Body of pancreas (tissue), 4 donors: ENCODE results near the gene GLCCI1. TPM values are rescaled to one million over a fixed set of nuclear protein-coding genes. Genes with fewer than 3 reads are reported as not detected.

Experiments
- ATAC-seq: fragments of 150-250 bp; one replicate; pipeline ENCODE4 v1.9.1; 2016
- DNase-seq, 4 donors: peaks; one replicate each; pipeline ENCODE4 v3.0.0-alpha.2; 2019
- H3K27ac ChIP-seq, 4 donors: fragments of 200-600 bp; sonication (generic); 1 replicate in 3 of 4; 2 replicates in 1 of 4; pipeline versions ENCODE4 v1.5.1 to v1.6.1; 2016 to 2019; ENCODE audit warnings: mild to moderate bottlenecking in 1 of 4, mixed read lengths in 1 of 4, moderate library complexity in 1 of 4
- H3K27me3 ChIP-seq, 2 donors: fragments of 200-600 bp; sonication (generic); one replicate each; pipeline ENCODE4 v1.6.0; 2016; ENCODE audit warnings: mild to moderate bottlenecking in 1 of 2
- H3K36me3 ChIP-seq, 2 donors: fragments of 200-600 bp; sonication (generic); replicated peaks in 1 of 2; 2 replicates each; pipeline ENCODE4 v1.5.1; 2016; ENCODE audit warnings: low read depth in 2 of 2; ENCODE audit not compliant: insufficient read depth in 1 of 2
- H3K4me1 ChIP-seq: fragments of 200-600 bp; sonication (generic); one replicate; pipeline ENCODE4 v1.6.0; 2016
- H3K4me3 ChIP-seq, 2 donors: fragments of 200-600 bp; sonication (generic); 1 replicate in 1 of 2; 2 replicates in 1 of 2; pipeline ENCODE4 v1.5.1; 2016 to 2019
- H3K9me3 ChIP-seq, 3 donors: fragments of 200-600 bp; sonication (generic); 1 replicate in 2 of 3; 2 replicates in 1 of 3; pipeline ENCODE4 v1.5.1; 2016
- CTCF ChIP-seq, 7 experiments: fragments of 450-650 bp in 4 of 7; fragments of 200-600 bp in 3 of 7; sonication (generic) in 3 of 7; IDR thresholded peaks; one replicate each; pipeline ENCODE4 v1.5.1; 2016 to 2019; ENCODE audit warnings: antibody characterized with exemption in 7 of 7
- POLR2A ChIP-seq, 3 donors: fragments of 450-650 bp; IDR thresholded peaks; one replicate each; pipeline ENCODE4 v1.6.1; 2016; ENCODE audit warnings: antibody characterized with exemption in 3 of 3, mild to moderate bottlenecking in 2 of 3
- WGBS, 2 donors: methylation state at CpG; one replicate each; pipeline ENCODE4 v1.1.5; 2017; 5-methylcytosine and 5-hydroxymethylcytosine counted together
- intact Hi-C: fragments of 100-400 bp; cut with DNase I; formaldehyde crosslinking; loops from one replicate; pipeline ENCODE4 v1.15.1; 2023
- total RNA-seq, 2 donors: library from RNA; depleted of rRNA; stranded (reverse); fragments of >200 nt; gene quantifications; one replicate each; pipeline ENCODE4 v1.1.0, GENCODE V29; 2016

The GLCCI1 gene
- total RNA-seq, 2 donors from 2014 or later: 5.9 to 8.3 TPM

GRCh38 chr7:8070451-8071180 lies 102.0 kb downstream of the GLCCI1 start:
- WGBS, 2 donors: 94 to 95% methylated on average over 9 of the region's 9 CpGs
- intact Hi-C loops: no loop called here
- Histone ChIP-seq H3K9me3 (no peaks in the 10 kb centered on the region), H3K27ac (no peak overlapping the region), H3K4me3 (no peak overlapping the region), H3K36me3 (no peaks in the 10 kb centered on the region), H3K27me3 (no peaks in the 10 kb centered on the region), H3K4me1 (no peaks in the 10 kb centered on the region)
- no peak for ATAC-seq
- TF ChIP-seq CTCF (IDR thresholded peaks at IDR 0.05): no peak
- no peak for TF ChIP-seq POLR2A (IDR thresholded peaks at IDR 0.05)
- DNase-seq: no peak

DNA sequence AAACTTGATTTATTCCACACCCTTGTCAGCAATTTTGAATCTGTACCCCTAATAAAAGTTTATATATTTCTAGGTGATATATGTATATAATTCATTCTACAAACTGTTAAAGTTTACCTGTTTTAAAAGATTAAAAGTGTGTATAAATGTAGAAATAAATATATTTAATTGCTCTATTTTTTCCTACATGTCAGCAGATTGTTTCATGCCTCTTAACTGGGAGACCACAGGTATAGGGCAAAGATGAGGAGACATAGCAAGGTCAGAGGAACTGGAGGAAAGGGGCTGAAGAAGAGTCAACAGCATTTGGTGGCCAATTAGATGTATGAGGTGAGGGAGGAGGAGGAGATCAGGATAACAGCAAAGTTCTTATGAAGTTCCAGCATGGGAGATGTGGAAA lies 109.8 kb downstream of the GLCCI1 start:
- intact Hi-C loops: no loop called here
- DNase-seq (no peak), ATAC-seq (no peak)
- no peaks in the 10 kb centered on the region for H3K27me3 ChIP-seq
- TF ChIP-seq CTCF (IDR thresholded peaks at IDR 0.05) (no peak), POLR2A (IDR thresholded peaks at IDR 0.05) (no peak)
- H3K9me3 ChIP-seq: no peaks in the 10 kb centered on the region
- H3K27ac ChIP-seq: no peak overlapping the region
- no peaks in the 10 kb centered on the region for H3K4me1 ChIP-seq
- no peak overlapping the region for H3K4me3 ChIP-seq
- no peaks in the 10 kb centered on the region for H3K36me3 ChIP-seq

- intact Hi-C loops: no loop called here
- no peak for TF ChIP-seq POLR2A (IDR thresholded peaks at IDR 0.05)
- no peak for TF ChIP-seq CTCF (IDR thresholded peaks at IDR 0.05)
- Histone ChIP-seq H3K27ac (no peak overlapping the region), H3K4me1 (no peaks in the 10 kb centered on the region), H3K36me3 (no peaks in the 10 kb centered on the region), H3K9me3 (no peaks in the 10 kb centered on the region), H3K4me3 (no peak overlapping the region), H3K27me3 (no peaks in the 10 kb centered on the region)
- ATAC-seq: no peak
- WGBS, 2 donors: 93 to 96% methylated on average over 2 of the region's 2 CpGs
- DNase-seq: no peak
Measured at GRCh38 chr7:8082762-8083161, 114.2 kb downstream of the GLCCI1 start.

DNA sequence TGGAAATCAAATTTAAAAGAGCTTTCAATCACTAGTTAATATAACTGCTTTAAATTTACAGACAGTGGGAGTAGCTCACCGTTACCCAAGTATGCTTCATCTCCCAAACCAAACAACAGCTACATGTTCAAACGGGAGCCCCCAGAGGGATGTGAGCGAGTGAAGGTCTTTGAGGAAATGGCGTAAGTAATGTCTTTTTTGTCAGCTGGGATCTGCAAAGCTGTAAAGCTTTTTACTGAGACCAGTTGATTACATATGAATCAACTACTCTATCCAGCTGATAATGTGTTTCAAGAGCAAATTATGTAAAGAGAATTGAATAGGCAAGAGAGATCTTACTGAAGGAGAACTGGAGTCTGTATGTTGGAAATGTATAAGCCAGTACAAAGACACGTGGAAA lies 116.2 kb downstream of the GLCCI1 start:
- H3K9me3 ChIP-seq: no peaks in the 10 kb centered on the region
- H3K4me3 ChIP-seq: no peak overlapping the region
- intact Hi-C loops: no loop called here
- H3K36me3 ChIP-seq: no peaks in the 10 kb centered on the region
- DNase-seq: no peak
- TF ChIP-seq POLR2A (IDR thresholded peaks at IDR 0.05): no peak
- no peak for TF ChIP-seq CTCF (IDR thresholded peaks at IDR 0.05)
- no peak for ATAC-seq
- no peak overlapping the region for H3K27ac ChIP-seq
- no peaks in the 10 kb centered on the region for H3K4me1 ChIP-seq
- 87 to 91% methylated on average over 5 of the region's 5 CpGs for WGBS, 2 donors
- H3K27me3 ChIP-seq: no peaks in the 10 kb centered on the region

DNA sequence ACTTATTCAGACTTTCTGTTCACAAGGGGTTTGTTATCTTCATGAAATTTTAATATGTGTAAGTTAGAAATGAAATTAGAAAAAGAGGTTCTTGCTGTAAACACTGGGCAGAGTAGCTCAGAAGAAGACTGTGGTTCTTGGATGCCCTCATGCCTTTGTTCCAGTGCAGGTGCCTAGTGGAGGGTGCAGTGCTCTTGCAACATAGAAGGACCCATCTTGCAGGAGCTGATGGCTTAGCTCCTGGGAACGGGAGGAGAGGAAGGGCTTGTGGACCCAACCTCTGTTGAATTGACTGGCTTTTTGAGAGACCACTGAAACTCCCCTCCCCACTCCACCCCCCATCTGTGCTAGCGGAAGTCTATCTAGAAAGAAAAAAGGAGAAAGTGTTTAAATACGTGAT lies 116.8 kb downstream of the GLCCI1 start:
- H3K27ac ChIP-seq: no peak overlapping the region
- WGBS, 2 donors: 89 to 98% methylated on average over 3 of the region's 3 CpGs
- H3K9me3 ChIP-seq: no peaks in the 10 kb centered on the region
- intact Hi-C loops: no loop called here
- H3K36me3 ChIP-seq: no peaks in the 10 kb centered on the region
- no peak overlapping the region for H3K4me3 ChIP-seq
- ATAC-seq: no peak
- no peaks in the 10 kb centered on the region for H3K4me1 ChIP-seq
- H3K27me3 ChIP-seq: no peaks in the 10 kb centered on the region
- TF ChIP-seq POLR2A (IDR thresholded peaks at IDR 0.05) (no peak), CTCF (IDR thresholded peaks at IDR 0.05) (no peak)
- no peak for DNase-seq
